ENCODE data around the gene FAM184A.

FAM184A gene

GRCh38 chr6:118940770-118941169 lies 137.7 kb downstream of the FAM184A start:
- DNase-seq (ENCODE audit: extremely low spot score) = no peak
- CTCF ChIA-PET = no interaction called here
- POLR2A ChIA-PET = no interaction called here
- TF ChIP-seq ZNF384 (IDR thresholded peaks at IDR 0.05) (no peak), FOXM1 (IDR thresholded peaks at IDR 0.05; ENCODE audit: borderline replicate concordance) (no peak), SUZ12 (IDR thresholded peaks at IDR 0.05) (no peak), LEF1 (IDR thresholded peaks at IDR 0.05; ENCODE audit: borderline replicate concordance) (no peak), ARNT (IDR thresholded peaks at IDR 0.05) (no peak), HDGF (IDR thresholded peaks at IDR 0.05; ENCODE audit: borderline replicate concordance) (no peak), ELF4 (IDR thresholded peaks at IDR 0.05) (no peak), L3MBTL2 (conservative IDR thresholded peaks at IDR 0.05) (no peak), CTBP1 (IDR thresholded peaks at IDR 0.05; ENCODE audit: borderline replicate concordance) (no peak), NFRKB (IDR thresholded peaks at IDR 0.05) (no peak), FOXK2 (IDR thresholded peaks at IDR 0.05) (no peak), FOXA1 (IDR thresholded peaks at IDR 0.05) (no peak), PKNOX1 (IDR thresholded peaks at IDR 0.05) (no peak), TARDBP (IDR thresholded peaks at IDR 0.05) (no peak), BHLHE40 (IDR thresholded peaks at IDR 0.05; ENCODE audit: borderline replicate concordance) (no peak), SP1 (IDR thresholded peaks at IDR 0.05) (no peak)

GRCh38 chr6:118939683-118940082 lies 138.8 kb downstream of the FAM184A start:
- TF ChIP-seq ZNF384 (IDR thresholded peaks at IDR 0.05) (no peak), CTBP1 (IDR thresholded peaks at IDR 0.05; ENCODE audit: borderline replicate concordance) (no peak), NFRKB (IDR thresholded peaks at IDR 0.05) (no peak), ARNT (IDR thresholded peaks at IDR 0.05) (no peak), ELF4 (IDR thresholded peaks at IDR 0.05) (no peak), FOXA1 (IDR thresholded peaks at IDR 0.05) (no peak), PKNOX1 (IDR thresholded peaks at IDR 0.05) (no peak), L3MBTL2 (conservative IDR thresholded peaks at IDR 0.05) (no peak), HDGF (IDR thresholded peaks at IDR 0.05; ENCODE audit: borderline replicate concordance) (no peak), FOXM1 (IDR thresholded peaks at IDR 0.05; ENCODE audit: borderline replicate concordance) (no peak)
- CTCF ChIA-PET = interaction anchor here (0.6 kb wide), 1 partner anchor 10 kb away, joined by 4 read pairs; no protein-coding TSS in a partner anchor
- POLR2A ChIA-PET = no interaction called here
- no peak for DNase-seq (ENCODE audit: extremely low spot score)

GRCh38 chr6:118935978-118936703 lies 142.3 kb downstream of the FAM184A start:
- POLR2A ChIA-PET = interaction anchor here (1.7 kb wide), 1 partner anchor 39 kb away, joined by 6 read pairs; no protein-coding TSS in a partner anchor
- CTCF ChIA-PET = no interaction called here
- no peak for TF ChIP-seq SUZ12 (IDR thresholded peaks at IDR 0.05)
- TF ChIP-seq CTBP1 (IDR thresholded peaks at IDR 0.05; ENCODE audit: borderline replicate concordance) = no peak
- TF ChIP-seq L3MBTL2 (conservative IDR thresholded peaks at IDR 0.05) = no peak
- TF ChIP-seq FOXM1 (IDR thresholded peaks at IDR 0.05; ENCODE audit: borderline replicate concordance) = no peak
- no peak for TF ChIP-seq FOXA1 (IDR thresholded peaks at IDR 0.05)
- no peak for TF ChIP-seq FOXK2 (IDR thresholded peaks at IDR 0.05)
- TF ChIP-seq LEF1 (IDR thresholded peaks at IDR 0.05; ENCODE audit: borderline replicate concordance) = no peak
- no peak for TF ChIP-seq NFRKB (IDR thresholded peaks at IDR 0.05)
- no peak for TF ChIP-seq PKNOX1 (IDR thresholded peaks at IDR 0.05)
- no peak for TF ChIP-seq BHLHE40 (IDR thresholded peaks at IDR 0.05; ENCODE audit: borderline replicate concordance)
- no peak for TF ChIP-seq HDGF (IDR thresholded peaks at IDR 0.05; ENCODE audit: borderline replicate concordance)
- no peak for TF ChIP-seq TARDBP (IDR thresholded peaks at IDR 0.05)
- no peak for TF ChIP-seq ARNT (IDR thresholded peaks at IDR 0.05)
- TF ChIP-seq ZNF384 (IDR thresholded peaks at IDR 0.05) = no peak
- no peak for TF ChIP-seq SP1 (IDR thresholded peaks at IDR 0.05)
- no peak for TF ChIP-seq ELF4 (IDR thresholded peaks at IDR 0.05)
- DNase-seq (ENCODE audit: extremely low spot score) = no peak

- ChIA-PET CTCF (no interaction called here), POLR2A (interaction anchor here (0.7 to 1.7 kb wide), 6 partner anchors 28 to 196 kb away, joined by 3 to 7 read pairs (median 4); no protein-coding TSS in a partner anchor)
- DNase-seq (ENCODE audit: extremely low spot score) = no peak
- no peak for TF ChIP-seq FOXK2 (IDR thresholded peaks at IDR 0.05)
- no peak for TF ChIP-seq SP1 (IDR thresholded peaks at IDR 0.05)
- no peak for TF ChIP-seq PKNOX1 (IDR thresholded peaks at IDR 0.05)
- no peak for TF ChIP-seq BHLHE40 (IDR thresholded peaks at IDR 0.05; ENCODE audit: borderline replicate concordance)
- TF ChIP-seq ARNT (IDR thresholded peaks at IDR 0.05) = no peak
- no peak for TF ChIP-seq NFRKB (IDR thresholded peaks at IDR 0.05)
- TF ChIP-seq TARDBP (IDR thresholded peaks at IDR 0.05) = no peak
- TF ChIP-seq FOXM1 (IDR thresholded peaks at IDR 0.05; ENCODE audit: borderline replicate concordance) = no peak
- TF ChIP-seq ELF4 (IDR thresholded peaks at IDR 0.05) = no peak
- TF ChIP-seq FOXA1 (IDR thresholded peaks at IDR 0.05) = no peak
- no peak for TF ChIP-seq LEF1 (IDR thresholded peaks at IDR 0.05; ENCODE audit: borderline replicate concordance)
- no peak for TF ChIP-seq L3MBTL2 (conservative IDR thresholded peaks at IDR 0.05)
- TF ChIP-seq HDGF (IDR thresholded peaks at IDR 0.05; ENCODE audit: borderline replicate concordance) = no peak
- TF ChIP-seq CTBP1 (IDR thresholded peaks at IDR 0.05; ENCODE audit: borderline replicate concordance) = no peak
- TF ChIP-seq ZNF384 (IDR thresholded peaks at IDR 0.05) = no peak
- TF ChIP-seq SUZ12 (IDR thresholded peaks at IDR 0.05) = no peak
Measured at GRCh38 chr6:118935331-118935668, 143.2 kb downstream of the FAM184A start.

All from HEK293T (cell line).